HG03135 (cell line): ENCODE results near the gene BUB3.

Source experiments
- ATAC-seq: cut with Tn5 transposase; IDR thresholded peaks from one replicate; pipeline ENCODE4 v1.9.1; 2021; ENCODE audit warnings: mild to moderate bottlenecking, moderate library complexity; ENCODE audit not compliant: unreplicated experiment

The BUB3 gene, protein sequence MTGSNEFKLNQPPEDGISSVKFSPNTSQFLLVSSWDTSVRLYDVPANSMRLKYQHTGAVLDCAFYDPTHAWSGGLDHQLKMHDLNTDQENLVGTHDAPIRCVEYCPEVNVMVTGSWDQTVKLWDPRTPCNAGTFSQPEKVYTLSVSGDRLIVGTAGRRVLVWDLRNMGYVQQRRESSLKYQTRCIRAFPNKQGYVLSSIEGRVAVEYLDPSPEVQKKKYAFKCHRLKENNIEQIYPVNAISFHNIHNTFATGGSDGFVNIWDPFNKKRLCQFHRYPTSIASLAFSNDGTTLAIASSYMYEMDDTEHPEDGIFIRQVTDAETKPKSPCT

DNA sequence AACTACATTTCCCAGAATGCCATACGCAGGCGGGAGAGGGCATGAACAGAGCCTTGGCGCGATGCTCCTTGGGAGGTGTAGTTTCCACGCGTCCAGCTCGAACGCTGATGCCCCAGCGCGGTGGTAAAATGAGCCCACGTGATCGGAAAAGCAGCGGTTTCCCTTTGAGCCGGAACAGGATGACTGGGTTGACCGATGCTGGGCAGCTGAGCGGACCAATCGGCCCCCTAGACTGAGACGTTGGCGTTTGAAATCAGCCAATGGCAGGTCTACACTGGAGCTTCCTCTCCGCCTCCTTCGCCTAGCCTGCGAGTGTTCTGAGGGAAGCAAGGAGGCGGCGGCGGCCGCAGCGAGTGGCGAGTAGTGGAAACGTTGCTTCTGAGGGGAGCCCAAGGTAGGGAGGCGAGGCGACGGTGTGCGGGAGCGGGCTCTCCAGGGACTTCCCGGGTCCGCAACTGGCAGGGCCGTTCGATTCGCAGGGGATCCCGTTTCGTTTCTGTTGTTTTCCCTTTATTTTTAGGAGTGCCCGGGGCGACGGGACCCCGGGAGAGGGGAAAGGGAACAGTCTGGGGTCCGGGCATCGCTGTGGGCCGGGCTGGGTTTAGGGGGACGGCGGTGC is at the start of gene BUB3:
Gene BUB3, plus strand, starts transcription at position 311 of the 619 bp plus-strand sequence. CDS start 516 bp downstream, outside the sequence.
- ATAC-seq = peak; percentile 95

DNA sequence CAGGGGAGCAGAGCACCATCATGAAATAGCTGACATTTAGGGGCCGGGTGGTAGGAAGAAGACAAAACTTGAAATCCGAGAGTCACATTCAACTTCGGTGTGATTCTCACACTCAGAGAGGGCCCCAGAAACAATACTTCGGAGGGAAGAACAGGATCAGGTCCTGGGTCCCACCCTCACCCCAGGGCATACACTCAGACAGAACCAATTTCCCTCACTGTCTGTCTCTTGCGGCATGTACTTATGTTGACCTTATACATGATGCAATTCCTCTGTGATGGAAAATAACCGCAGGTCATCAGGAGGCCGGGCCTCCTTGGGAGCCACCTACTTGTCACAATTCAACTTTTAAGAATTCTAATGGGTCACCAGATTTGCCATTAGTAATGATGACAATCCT is 44.7 kb upstream of the BUB3 start:
- ATAC-seq = no peak

DNA sequence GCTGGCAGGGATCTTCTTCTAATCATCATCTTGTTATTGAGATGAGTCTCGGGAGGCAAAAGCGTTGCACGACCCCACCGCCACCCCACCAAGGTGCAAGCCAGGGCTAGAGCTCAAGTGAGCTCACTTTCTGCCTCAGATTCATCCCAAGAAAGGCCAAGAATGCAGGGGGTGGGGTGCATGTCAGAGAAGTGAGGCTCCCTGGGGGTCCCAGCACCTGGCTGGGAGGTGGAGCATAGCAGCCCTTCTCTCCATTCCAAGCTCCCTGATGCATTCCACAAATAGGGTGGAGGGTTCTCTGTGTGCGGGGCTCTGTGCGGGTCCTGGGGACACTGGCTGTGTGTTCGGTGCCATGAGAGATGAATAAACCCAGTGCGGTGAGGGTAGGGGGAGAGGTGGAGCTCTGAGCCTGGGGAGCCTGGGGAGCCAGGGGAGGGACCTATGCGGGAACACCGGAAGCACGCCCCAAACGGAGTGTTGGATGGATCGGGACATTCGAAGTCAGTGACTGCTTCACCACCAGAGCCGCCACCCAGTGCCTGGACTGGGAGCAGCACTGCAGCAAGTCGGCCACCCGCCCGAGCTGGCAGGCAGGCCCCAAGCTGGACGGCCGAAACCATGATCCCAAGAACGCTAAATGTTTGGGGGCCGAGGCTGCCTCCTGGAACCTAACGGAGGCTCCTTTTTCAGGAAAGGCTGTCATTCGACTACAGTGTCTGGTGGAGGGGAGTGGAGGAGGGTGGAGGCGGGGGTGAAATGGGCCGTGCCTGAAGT is 36.4 kb upstream of the BUB3 start:
- no peak for ATAC-seq

DNA sequence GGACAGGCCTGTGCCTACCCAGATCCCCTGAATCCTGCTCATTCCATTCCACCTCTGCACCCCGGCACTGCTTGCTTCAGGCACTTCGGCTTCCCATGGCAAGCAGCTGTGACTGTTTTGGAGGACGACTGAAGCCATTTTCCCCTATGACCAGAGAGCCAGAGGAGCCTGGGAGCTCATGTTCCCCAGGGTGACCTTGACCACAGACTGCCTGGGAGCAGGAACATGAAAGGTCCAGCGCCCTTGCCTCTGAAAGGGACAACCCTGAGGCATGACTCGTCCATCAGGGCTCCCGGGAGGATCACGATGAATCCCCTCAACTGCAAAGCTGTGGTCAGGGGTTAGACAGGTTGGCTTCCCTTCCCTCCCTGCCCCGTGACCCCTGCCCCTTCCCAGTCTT is 35.1 kb upstream of the BUB3 start:
- no peak for ATAC-seq

DNA sequence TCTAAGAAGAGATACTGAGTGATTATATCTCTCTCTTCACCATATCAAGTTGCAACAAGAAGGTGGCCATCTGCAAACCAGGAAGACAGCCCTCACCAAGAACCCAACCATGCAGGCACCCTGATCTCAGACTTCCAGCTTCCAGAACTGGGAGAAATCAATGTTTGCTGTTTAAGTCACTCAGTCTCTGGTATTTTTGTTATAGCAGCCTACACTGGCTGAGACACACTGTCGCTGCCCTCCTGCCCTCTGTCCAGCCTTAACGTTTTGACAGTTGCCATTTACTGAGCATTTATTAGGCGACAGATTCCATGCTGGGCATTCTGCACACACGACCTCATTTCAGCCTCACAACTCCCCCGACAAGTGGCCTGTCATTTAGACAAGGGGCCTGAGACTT is 28.0 kb upstream of the BUB3 start:
- ATAC-seq = no peak

DNA sequence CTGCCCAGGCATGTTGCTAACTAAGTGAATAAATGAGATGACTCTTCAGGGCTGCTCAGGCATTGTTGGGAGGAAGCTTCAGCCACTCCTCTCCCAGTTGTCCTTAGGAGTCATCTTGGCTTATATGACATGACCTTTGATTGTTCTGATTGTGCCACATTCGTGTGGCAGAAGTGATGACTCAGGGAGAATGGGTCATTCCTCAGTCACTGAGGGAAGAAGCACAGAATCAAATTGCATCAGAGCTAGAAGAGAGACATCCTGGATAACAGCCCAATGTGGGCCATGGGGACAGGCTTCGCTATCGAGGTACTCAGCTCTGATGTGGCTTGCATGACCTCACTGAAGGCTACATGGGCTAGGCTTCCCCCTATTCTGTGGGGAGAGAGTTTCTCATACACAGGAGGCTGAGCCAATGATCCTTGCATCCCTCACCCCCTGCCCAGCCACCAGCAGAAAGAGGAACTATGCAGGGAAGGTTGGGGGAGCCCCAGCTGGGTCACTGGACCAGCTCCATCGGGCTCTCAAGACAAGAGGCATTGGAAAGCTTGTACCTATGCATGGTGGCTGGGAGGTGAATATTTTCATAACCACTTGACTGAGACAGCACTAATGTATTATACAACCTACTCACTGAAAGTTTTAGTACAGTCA is 24.5 kb upstream of the BUB3 start:
- no peak for ATAC-seq

DNA sequence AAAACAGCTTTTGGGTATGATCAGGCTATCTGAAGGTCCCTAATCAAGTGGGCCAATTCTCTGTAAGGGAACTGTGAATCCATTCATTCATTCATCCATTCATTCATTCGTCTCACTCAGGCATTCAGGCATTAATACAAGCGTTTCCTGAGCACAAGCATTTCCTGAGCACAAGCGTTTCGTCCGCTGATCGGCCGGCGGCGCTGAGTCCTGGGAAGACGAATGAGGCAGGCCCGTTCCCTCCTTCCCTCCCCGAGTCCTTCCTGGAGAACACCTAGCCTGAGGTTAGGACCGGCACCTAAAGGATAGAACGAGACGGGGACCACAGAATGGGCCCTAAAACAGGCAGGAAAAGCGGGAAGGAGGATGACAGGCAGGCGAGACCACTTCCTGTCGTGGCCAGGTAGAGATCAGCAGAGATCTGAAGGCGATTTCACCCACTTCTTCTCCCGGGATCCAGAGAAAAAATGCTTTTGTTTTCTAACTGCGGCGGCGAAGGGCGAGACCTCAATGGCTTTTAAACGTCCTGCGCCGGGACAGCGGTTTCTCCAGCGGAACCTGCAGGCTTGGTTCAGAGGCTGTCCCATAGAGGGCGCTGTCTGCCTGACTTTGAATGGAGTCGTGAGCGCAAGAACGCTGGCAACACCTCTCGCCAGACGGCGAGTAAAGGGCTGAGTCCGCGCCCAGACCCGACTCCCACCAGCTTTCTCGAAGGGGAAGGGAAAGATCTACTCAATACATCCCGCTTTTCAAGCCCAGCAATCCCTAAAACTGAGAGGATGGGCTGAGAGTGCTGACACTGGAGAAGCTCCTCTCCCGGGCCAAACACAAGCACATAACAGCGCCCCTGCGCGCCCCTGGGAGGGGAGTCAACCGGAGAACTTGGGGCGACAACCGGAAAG is 21.4 kb upstream of the BUB3 start:
- ATAC-seq = peak; percentile 61

DNA sequence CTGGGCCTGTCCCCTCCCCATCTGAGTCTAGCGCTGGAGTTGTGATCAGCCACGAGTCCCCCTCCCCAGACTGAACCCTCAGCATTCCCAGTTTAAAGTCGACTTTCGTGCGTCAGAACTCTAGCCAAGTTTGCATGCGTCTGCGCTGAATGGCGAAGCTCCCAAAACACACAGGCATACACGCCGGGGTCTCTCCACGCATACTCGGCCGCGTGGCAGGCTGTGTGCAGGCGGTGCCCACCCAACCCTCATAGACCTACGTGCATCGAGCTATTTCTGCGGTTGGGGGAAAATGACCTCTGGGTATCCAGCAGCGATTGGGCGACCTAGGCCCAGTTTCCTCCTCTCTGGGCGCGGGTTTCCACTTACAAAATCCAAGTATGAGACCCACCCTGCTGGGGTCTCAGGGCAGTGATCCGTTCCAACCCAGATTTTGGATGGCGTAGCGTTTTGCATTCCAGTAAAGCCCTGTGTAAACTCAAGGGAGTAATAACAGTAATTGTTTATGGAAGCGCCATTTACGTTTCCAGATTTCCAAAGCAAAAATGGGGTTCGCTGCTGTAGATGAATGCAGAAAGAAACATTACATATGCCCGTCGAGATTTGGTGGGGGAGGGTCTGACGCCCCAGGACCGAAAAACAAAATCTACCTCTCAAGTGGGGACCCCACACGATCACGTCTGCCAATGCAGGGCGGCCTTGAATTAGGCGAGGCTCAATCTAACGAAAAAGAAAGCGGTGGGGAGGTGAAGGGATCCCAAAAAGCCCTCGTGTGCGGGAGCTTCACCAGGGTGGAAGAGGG is 20.5 kb upstream of the BUB3 start:
- no peak for ATAC-seq

DNA sequence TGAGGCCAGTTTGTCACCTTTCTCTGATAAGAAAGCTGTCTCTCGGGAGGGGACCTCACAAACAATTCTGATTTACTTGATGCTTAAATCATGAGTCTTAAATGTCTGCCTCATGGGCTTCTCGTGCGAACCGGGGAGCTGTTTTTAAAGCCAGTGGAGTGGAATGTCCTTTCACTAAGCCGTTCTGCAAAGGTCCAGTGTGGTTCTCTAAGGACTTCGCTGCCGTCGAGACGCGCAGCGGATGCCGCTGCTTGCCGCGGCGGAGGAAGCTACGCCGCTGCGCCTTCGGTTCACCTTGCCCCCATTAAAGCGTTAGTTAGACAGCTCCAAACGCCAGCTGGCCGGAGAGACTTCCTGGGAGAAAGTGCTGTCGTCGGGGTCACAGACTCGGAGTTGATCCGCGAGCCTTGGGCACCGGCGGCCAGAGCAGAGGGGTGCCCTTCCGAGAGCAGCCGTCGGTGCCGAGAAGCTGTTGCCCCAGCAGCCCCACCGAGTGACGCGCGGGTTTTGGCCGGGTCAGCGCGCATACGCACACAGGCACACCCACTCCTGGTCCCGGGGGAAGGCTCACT is 19.8 kb upstream of the BUB3 start:
- no peak for ATAC-seq

DNA sequence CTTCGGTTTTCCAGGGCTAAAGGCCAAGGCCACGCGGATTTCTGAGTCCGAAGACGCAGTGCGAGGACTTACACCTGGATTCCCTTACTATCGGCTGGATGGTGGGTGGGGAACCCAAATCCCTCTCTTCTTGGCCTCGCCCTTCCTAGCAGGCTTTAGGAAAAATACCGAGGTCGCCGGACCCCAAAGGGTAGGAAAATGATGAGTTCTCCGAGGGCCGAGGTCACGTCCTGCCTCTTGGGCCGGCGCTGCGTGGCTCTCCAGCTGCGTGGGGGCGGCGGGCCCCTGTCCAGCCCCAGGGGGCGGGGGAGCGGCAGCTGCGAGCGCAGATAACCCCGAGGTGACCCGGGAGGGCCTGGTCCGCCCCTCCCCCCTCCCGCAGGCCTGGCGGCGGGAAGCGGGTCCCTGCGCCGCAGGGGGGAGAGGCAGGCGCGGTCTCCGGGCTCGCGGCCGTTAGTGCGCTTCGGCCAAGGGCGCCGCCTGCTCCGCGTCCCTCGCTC is 19.2 kb upstream of the BUB3 start:
- no peak for ATAC-seq

DNA sequence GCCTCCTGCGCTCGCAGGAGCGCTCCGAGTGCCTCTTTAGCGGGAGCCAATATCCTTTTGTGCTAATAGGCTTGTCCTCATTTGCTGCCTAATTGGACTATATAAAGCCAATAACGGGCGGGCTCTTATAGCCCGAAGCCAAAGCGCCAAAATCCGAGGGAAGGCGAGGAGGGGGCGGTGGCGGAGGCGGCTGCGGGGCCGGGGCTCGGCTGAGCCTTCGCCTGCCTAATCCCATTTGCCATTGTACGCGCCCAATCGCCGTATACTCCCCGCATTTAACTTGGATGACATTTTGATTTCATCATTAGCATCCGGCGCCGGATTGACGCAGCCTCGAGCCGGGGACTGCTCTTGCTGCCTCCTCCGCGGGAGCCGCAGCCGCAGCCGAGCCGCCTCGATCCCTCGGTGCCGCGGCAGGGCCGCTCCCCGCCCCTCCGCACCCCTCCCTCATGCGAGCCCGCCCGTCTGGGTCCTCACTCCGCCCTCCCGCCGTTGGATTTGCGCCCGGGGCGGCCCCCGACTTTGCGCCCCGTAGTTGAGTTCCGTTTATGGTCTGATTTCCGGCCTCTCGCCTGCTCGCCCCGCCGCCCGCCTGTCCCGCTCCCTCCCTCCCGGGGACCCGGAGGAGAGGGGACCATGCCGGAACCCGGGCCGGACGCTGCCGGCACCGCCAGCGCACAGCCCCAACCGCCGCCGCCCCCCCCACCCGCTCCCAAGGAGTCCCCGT is 18.6 kb upstream of the BUB3 start, which contains the start of gene HMX3:
Gene HMX3, plus strand, starts transcription at position 556 of the 727 bp plus-strand sequence. Its CDS starts 81 bp downstream, at position 637.
- ATAC-seq = no peak

DNA sequence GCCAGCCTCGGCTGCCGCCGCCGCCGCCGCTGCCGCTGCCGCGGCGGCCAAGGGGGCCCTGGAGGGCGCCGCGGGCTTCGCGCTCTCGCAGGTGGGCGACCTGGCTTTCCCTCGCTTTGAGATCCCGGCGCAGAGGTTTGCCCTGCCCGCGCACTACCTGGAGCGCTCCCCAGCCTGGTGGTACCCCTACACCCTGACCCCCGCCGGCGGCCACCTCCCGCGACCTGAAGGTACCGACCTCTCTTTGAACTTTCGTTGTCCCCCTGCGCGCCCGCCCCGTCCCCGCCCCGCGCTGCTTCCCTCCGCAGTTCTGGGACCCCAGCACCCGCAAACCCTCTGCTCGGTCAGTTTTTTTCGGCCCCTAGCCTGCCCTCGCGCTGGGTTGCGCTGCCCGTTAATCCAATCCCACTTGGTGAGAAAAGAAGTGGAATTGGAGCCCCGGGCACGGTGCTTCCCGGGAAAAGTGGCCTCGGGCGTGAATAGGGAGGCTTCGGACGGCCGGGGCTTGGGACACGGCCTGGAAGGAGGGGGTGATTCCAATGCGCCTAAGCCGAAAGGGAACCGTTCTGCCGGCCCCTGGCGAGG is 17.9 kb upstream of the BUB3 start:
- ATAC-seq = no peak

DNA sequence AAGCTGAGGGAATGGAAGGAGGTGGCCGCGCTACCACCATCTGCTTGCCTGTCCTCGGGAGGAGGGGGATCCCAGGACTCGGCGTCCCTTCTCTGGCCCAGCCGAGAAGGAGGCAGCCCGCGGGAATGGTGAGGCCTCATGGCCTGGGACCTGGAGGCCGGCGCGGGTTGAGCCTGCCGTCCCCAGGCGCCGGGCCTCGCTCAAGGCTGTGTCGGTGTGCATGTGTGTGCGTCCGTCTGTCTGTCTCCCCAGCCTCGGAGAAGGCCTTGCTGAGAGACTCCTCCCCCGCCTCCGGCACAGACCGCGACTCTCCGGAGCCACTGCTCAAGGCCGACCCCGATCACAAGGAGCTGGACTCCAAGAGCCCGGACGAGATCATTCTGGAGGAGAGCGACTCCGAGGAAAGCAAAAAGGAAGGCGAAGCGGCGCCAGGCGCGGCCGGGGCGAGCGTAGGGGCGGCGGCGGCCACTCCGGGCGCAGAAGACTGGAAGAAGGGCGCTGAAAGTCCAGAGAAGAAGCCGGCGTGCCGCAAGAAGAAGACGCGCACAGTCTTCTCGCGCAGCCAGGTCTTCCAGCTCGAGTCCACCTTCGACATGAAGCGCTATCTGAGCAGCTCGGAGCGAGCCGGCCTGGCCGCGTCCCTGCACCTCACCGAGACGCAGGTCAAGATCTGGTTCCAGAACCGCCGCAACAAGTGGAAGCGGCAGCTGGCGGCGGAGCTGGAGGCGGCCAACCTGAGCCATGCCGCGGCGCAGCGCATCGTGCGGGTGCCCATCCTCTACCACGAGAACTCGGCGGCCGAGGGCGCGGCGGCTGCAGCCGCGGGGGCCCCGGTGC is 17.2 kb upstream of the BUB3 start:
- ATAC-seq = no peak

DNA sequence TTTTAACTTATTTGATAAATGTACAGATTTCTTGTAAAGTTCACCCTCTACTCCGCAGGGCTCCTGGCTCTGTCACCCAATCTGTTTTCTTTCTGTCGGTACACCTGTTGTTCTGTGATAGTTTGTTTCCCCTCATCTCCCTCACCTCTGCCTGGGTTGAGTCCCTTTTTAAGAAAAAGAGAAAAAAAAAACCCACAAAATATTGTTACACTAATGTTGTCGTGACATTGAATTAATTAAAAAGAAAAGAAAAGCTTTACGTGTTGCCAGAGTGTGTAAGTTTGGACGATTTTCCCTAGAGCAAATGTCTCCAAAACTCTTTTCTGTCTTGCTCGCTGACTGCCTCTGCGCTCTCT is 15.1 kb upstream of the BUB3 start:
- ATAC-seq = no peak

DNA sequence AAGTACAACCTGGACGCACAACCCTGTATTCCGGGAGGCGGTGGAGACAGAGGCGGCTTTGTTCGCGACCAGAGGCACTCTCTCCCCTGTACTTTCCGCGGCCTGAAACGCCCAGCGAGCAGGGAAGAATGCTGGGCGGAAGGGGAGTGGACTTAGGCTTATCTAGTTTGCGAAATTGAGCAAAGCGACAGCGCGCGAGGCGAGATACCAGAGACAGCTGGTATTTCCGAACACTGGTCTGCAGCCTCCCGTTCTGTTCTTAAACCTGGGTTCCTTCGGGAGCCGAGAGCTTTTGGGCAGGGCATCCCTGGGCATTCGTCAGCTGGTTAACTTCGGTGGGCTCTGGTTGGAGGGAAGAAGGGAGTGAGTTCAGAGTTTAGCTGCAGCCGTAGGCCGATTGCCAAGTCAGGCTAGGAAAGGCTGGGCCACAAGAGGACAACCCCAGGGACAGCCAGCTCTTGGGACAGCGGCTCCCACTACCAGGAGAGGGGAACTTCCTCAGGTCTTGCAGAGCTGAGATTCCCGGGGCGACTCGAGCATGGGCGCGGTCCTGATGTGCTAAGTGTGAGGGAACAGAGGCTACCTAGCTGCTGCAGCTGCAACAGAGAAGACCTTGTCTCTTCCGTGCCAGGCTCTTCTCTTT is 14.6 kb upstream of the BUB3 start:
- no peak for ATAC-seq

DNA sequence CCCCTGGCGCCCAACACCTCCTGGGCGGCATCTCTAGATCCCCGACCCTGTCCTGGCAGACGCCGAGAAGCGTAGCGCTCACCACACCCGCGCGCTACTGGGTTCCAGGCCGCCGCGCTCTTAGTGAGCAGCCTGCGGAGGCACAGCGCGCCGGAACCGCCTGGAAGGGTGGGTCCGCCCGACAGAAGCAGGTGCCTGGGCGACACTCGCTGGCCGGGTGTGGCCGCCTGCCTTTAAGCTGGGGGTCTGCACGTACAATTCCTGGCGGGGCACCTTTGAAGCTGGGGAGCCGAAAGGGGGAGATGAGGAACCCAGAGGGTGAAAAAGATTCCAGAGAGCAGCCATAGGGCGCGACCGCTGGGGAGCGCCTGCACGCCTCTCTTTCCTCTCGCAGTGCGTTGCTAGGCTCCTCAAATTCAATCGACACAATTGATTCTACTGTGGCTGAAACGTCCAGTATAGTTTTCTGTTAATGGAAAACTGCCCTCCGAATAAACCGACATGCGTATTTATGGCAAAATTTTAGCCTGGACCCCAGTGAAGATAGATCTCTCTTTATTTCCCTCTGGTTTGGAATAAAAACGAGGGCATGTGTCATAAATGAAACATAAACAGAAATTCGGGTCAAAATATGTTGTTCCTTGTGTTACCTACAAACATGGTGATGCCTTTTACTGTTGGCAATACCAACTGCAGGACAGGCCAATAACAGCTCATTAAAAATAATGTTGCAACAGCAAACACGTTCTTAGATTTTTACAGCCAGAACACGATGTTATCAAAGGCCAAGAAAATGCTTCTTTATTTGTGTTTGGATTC is 13.8 kb upstream of the BUB3 start:
- ATAC-seq = no peak
